K562 (cell line): ENCODE measurements around the gene GJD4. TPM values are rescaled to one million over a fixed set of nuclear protein-coding genes. Genes with fewer than 3 reads are reported as not detected.

ENCODE experiments used
- ATAC-seq: fragments of 200-7000 bp; cut with Tn5 transposase; 3 replicates; pipeline ENCODE4 v1.9.1; 2020; ENCODE audit warnings: moderate library complexity
- BruUV-seq: library from RNA; stranded (reverse); fragments of 400-500 nt; replicated peaks from 2 replicates; lab custom pipeline; 2021; lab: Mats Ljungman, UMichigan
- CTCF ChIA-PET: fragments of 300-600 bp; formaldehyde crosslinking; extraction: SDS; loops from one replicate; lab custom pipeline; 2021; ENCODE audit warnings: low intra/inter-chr PET ratio; lab: Yijun Ruan, JAX
- POLR2A ChIA-PET: fragments of 300-600, 350-650 bp; sonication (Branson Sonifier 250); formaldehyde crosslinking; extraction: SDS; loops from one replicate; lab custom pipeline; 2021; ENCODE audit warnings: antibody characterized with exemption, inconsistent platforms; lab: Yijun Ruan, JAX
- DNase-seq, 4 experiments: peaks; one replicate each; pipeline versions ENCODE4 v3.0.0 to v3.0.0-alpha.2; 2011 to 2018; ENCODE audit warnings: low spot score in 3 of 4, mixed read lengths in 3 of 4; ENCODE audit errors: extremely low read depth in 1 of 4
- FAIRE-seq: peaks from 2 replicates; lab custom pipeline; 2011; peaks lifted over from hg19 to GRCh38; lab: Jason Lieb, UNC
- H2AFZ ChIP-seq: 2 replicates; pipeline ENCODE4 v1.6.0; 2011; ENCODE audit warnings: low read depth, low read length, control low read depth, inconsistent platforms
- H3K27ac ChIP-seq: fragments of 200-600 bp; 3 replicates; pipeline ENCODE4 v1.8.0; 2011; ENCODE audit warnings: low read depth, mild to moderate bottlenecking, control low read depth, inconsistent platforms, low read length, moderate library complexity, mixed read lengths; ENCODE audit errors: extremely low read depth
- H3K27me3 ChIP-seq, 2 experiments: fragments of 300-600 bp in 1 of 2; 2 replicates in 1 of 2; 3 replicates in 1 of 2; pipeline versions ENCODE4 v1.6.0 to v1.8.0; 2011; ENCODE audit warnings: inconsistent platforms in 2 of 2, low read length in 2 of 2, mild to moderate bottlenecking in 1 of 2, mixed read lengths in 1 of 2, moderate library complexity in 1 of 2; ENCODE audit not compliant: control insufficient read depth in 2 of 2, insufficient read depth in 2 of 2
- H3K36me3 ChIP-seq: fragments of 300-600 bp; 3 replicates; pipeline ENCODE4 v1.8.0; 2011; ENCODE audit warnings: mild to moderate bottlenecking, low read length, inconsistent platforms; ENCODE audit not compliant: control insufficient read depth, insufficient read depth
- H3K4me1 ChIP-seq, 2 experiments: fragments of 200-600 bp in 1 of 2; replicated peaks in 1 of 2; 2 replicates in 1 of 2; 3 replicates in 1 of 2; pipeline versions ENCODE4 v1.5.1 to v1.8.0; 2011; ENCODE audit warnings: inconsistent platforms in 2 of 2, low read length in 2 of 2, mild to moderate bottlenecking in 1 of 2, mixed read lengths in 1 of 2, moderate library complexity in 1 of 2; ENCODE audit not compliant: control insufficient read depth in 2 of 2, insufficient read depth in 2 of 2
- H3K4me2 ChIP-seq: 2 replicates; pipeline ENCODE4 v1.6.1; 2011; ENCODE audit warnings: low read length, control low read depth, inconsistent platforms, mixed read lengths; ENCODE audit not compliant: insufficient read depth
- H3K4me3 ChIP-seq: fragments of 200-600 bp; sonication (generic), shearing (Covaris generic); 2 replicates; pipeline ENCODE4 v1.5.1; 2016; ENCODE audit warnings: control low read depth, inconsistent platforms
- H3K79me2 ChIP-seq: fragments of 200-600 bp; 3 replicates; pipeline ENCODE4 v1.8.0; 2011; ENCODE audit warnings: low read length, inconsistent platforms; ENCODE audit not compliant: control insufficient read depth, insufficient read depth
- H3K9ac ChIP-seq, 2 experiments: 2 replicates each; pipeline versions ENCODE4 v1.6.0 to v1.6.1; 2011; ENCODE audit warnings: low read depth in 2 of 2, low read length in 2 of 2, control low read depth in 1 of 2, inconsistent platforms in 1 of 2, mild to moderate bottlenecking in 1 of 2, mixed read lengths in 1 of 2; ENCODE audit not compliant: insufficient read depth in 1 of 2
- H3K9me1 ChIP-seq: one replicate; pipeline ENCODE4 v1.6.0; 2011; ENCODE audit warnings: inconsistent platforms, mild to moderate bottlenecking, low read length, moderate library complexity; ENCODE audit not compliant: control insufficient read depth, insufficient read depth
- H3K9me3 ChIP-seq: replicated peaks from 2 replicates; pipeline ENCODE4 v1.5.1; 2011; ENCODE audit warnings: low read depth, low read length, inconsistent platforms; ENCODE audit not compliant: control insufficient read depth, insufficient read depth
- H4K20me1 ChIP-seq: replicated peaks from 2 replicates; pipeline ENCODE4 v1.6.1; 2011; ENCODE audit warnings: low read length, inconsistent platforms, mixed read lengths; ENCODE audit not compliant: control insufficient read depth, insufficient read depth
- BRF1 ChIP-seq: IDR thresholded peaks from 3 replicates; pipeline ENCODE4 v1.6.1; 2011; ENCODE audit warnings: borderline replicate concordance, mild to moderate bottlenecking; ENCODE audit not compliant: insufficient read length; ENCODE audit errors: extremely low read depth
- C11orf30 ChIP-seq: fragments of 450-650 bp; IDR thresholded peaks from 2 replicates; pipeline ENCODE4 v1.6.1; 2016; ENCODE audit warnings: low read depth, mild to moderate bottlenecking
- CBX2 ChIP-seq: fragments of 200-600 bp; sonication (generic); IDR thresholded peaks from one replicate; pipeline ENCODE4 v1.6.1; 2012; ENCODE audit warnings: mild to moderate bottlenecking, low read length, inconsistent platforms; ENCODE audit not compliant: insufficient read depth, poor library complexity, severe bottlenecking
- CBX8 ChIP-seq: fragments of 200-600 bp; sonication (generic); IDR thresholded peaks from 2 replicates; pipeline ENCODE4 v1.6.1; 2012; ENCODE audit warnings: borderline replicate concordance, mixed run types, low read depth, mild to moderate bottlenecking, moderate library complexity, mixed read lengths, low read length, control low read depth, inconsistent platforms; ENCODE audit not compliant: poor library complexity, severe bottlenecking; ENCODE audit errors: extremely low read depth
- ESRRB ChIP-seq: fragments of 250-450 bp; sonication (Bioruptor Pico); IDR thresholded peaks from 2 replicates; pipeline ENCODE4 v1.5.0; 2020; ENCODE audit warnings: mild to moderate bottlenecking, moderate library complexity, borderline replicate concordance
- MAFF ChIP-seq: IDR thresholded peaks from 2 replicates; pipeline ENCODE4 v1.6.1; 2012; ENCODE audit warnings: low read length, improper control_type of control experiment
- MAFG ChIP-seq: fragments of 450-650 bp; conservative IDR thresholded peaks from 2 replicates; pipeline ENCODE4 v1.6.1; 2016; ENCODE audit warnings: missing genetic modification characterization, missing compliant biosample characterization
- MAFK ChIP-seq: IDR thresholded peaks from 2 replicates; pipeline ENCODE4 v1.6.1; 2011; ENCODE audit warnings: low read length, improper control_type of control experiment
- ZNF316 ChIP-seq: fragments of 450-650 bp; IDR thresholded peaks from 2 replicates; pipeline ENCODE4 v1.6.1; 2016
- WGBS: fragments of 100-300 bp; shearing (Covaris generic); methylation state at CpG from one replicate; pipeline ENCODE4 v1.1.6; 2016; ENCODE audit warnings: low coverage, mixed read lengths; ENCODE audit not compliant: insufficient coverage; ENCODE audit errors: missing lambda C conversion rate; 5-methylcytosine and 5-hydroxymethylcytosine counted together
- in situ Hi-C: fragments of 300-500 bp; cut with MboI; formaldehyde crosslinking; loops from 4 replicates; pipeline ENCODE4 v1.15.0; 2018; ENCODE audit warnings: inconsistent platforms, mixed read lengths
- intact Hi-C: fragments of 100-400 bp; cut with micrococcal nuclease; formaldehyde crosslinking; loops from 2 replicates; pipeline ENCODE4 v1.14.2; 2022
- polyA plus RNA-seq, 8 experiments: library from polyadenylated mRNA; depleted of rRNA in 4 of 8; stranded (reverse) in 5 of 8; unstranded in 3 of 8; fragments of >200 nt; fragmentation: Nextera tagmentation in 2 of 8; fragmentation: Illumina TruSeq in 1 of 8; extraction: Ambion mirVana in 2 of 8; extraction: Trizol in 1 of 8; gene quantifications; 2 replicates each; pipeline versions ENCODE4 v1.2.1 to v1.2.3, GENCODE V29; 2011 to 2014; ENCODE audit warnings: inconsistent platforms in 1 of 8, missing spikeins in 1 of 8
- total RNA-seq, 7 experiments: library from RNA; depleted of rRNA in 6 of 7; stranded (reverse); fragments of >200 nt in 6 of 7; fragmentation: Illumina TruSeq in 2 of 7; extraction: Trizol in 2 of 7; gene quantifications; 2 replicates each; pipeline versions ENCODE4 v1.2.1 to v1.2.3, GENCODE V29; 2011 to 2021; ENCODE audit warnings: low replicate concordance in 1 of 7
- TF ChIP-seq, protein P1 (sequence below): IDR thresholded peaks from 2 replicates; pipeline ENCODE4 v1.6.1; 2014; ENCODE audit warnings: antibody characterized with exemption

GJD4 gene
- total and polyA plus RNA-seq, 9 of the 15 experiments (the other 6 are each of a cell fraction or from before 2014, with no cell fraction given) = not detected

DNA sequence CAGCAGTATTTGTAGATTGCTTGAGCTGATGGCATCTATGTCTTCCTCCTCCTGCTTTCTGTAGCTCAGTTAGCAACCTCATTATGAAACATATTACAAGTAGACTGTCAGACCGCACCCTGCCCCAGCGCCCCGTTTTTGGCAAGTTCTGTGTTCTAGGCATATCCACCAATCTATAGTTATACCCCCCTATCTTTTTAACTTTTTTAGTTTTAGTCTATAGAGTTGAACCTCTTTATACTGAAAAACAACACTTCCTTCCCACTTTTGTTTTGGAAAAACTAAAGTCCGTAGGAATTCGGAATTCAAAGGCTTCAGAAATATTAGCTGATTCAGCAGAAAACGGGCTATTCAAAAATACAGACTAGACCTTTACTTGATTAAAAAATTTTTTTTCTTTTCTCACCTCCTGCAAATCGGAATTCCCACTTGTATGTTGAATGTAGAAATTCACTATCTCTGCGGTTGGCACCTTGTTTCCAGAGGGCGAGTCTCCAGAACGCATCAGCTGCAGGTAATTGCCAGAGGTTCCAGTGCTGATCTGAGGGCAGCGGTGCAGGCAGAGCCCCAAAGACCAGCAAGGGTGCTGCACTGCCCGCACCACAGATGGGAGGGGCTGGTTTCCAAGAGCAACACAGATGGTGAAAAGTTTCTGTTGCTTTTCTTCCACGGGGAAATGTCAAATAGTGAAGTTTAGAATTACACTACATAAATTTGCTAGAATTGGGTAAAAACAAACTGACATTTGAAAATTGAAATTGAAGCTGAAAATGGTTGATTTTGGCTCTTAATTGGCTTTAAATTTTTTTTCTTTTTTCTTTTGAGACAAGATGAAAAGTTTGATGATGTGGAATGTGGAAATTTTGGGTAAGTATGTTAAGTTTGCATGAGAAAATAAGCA lies 39.2 kb downstream of the GJD4 start:
- H3K79me2 ChIP-seq = no peaks in the 10 kb centered on the region
- ChIA-PET CTCF (no interaction called here), POLR2A (no interaction called here)
- TF ChIP-seq MAFG (tag) (peak; percentile 96), C11orf30 (peak; percentile 96), MAFF (peak; percentile 99), CBX2 (peak; percentile 59), ESRRB (CRISPR knock-in tag) (no peak), MAFK (peak; percentile 99), BRF1 (no peak), CBX8 (peak; percentile 23), ZNF316 (peak; percentile 98)
- TF ChIP-seq, protein P1, sequence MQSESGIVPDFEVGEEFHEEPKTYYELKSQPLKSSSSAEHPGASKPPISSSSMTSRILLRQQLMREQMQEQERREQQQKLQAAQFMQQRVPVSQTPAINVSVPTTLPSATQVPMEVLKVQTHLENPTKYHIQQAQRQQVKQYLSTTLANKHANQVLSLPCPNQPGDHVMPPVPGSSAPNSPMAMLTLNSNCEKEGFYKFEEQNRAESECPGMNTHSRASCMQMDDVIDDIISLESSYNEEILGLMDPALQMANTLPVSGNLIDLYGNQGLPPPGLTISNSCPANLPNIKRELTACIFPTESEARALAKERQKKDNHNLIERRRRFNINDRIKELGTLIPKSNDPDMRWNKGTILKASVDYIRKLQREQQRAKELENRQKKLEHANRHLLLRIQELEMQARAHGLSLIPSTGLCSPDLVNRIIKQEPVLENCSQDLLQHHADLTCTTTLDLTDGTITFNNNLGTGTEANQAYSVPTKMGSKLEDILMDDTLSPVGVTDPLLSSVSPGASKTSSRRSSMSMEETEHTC = no peak
- H2AFZ ChIP-seq = peak overlapping the region; percentile 74; the same call in 1 of the 2 replicates
- peaks cover 7 to 20% of the 10 kb centered on the region in 2 experiments; a peak in 4 of 5 replicates for H3K27me3 ChIP-seq
- intact Hi-C loops = loop anchor here (10.0 kb wide), 1 partner anchor 111 kb away; no protein-coding TSS in a partner anchor
- H3K9ac ChIP-seq = no peak overlapping the region
- no peak for ATAC-seq
- BruUV-seq = no TSS peak
- H3K4me3 ChIP-seq = no peak overlapping the region
- 13% methylated on average over 13 of the region's 13 CpGs for WGBS
- no peak for DNase-seq
- H3K9me3 ChIP-seq = no peaks in the 10 kb centered on the region
- H3K4me2 ChIP-seq = peak overlapping the region; percentile 57
- peaks cover 6 to 40% of the 10 kb centered on the region in 2 experiments; a peak in 3 of 5 replicates for H3K4me1 ChIP-seq
- in situ Hi-C loops = loop anchor here (25.0 kb wide), 1 partner anchor 1243 kb away; no protein-coding TSS in a partner anchor
- FAIRE-seq = no peak
- H3K9me1 ChIP-seq = no peaks in the 10 kb centered on the region
- no peaks in the 10 kb centered on the region for H4K20me1 ChIP-seq
- H3K27ac ChIP-seq = no peak overlapping the region
- H3K36me3 ChIP-seq = no peaks in the 10 kb centered on the region
